Measurements from ENCODE around the gene CAPN9.

Gene CAPN9

GRCh38 chr1:230793463-230793745, 46.2 kb downstream of the CAPN9 start:
- TF ChIP-seq TEAD4 (IDR thresholded peaks at IDR 0.05) (no peak), FOXM1 (IDR thresholded peaks at IDR 0.05; ENCODE audit: borderline replicate concordance, low read depth) (no peak), CEBPB (IDR thresholded peaks at IDR 0.05) (no peak), MAX (IDR thresholded peaks at IDR 0.05) (no peak), TAF1 (IDR thresholded peaks at IDR 0.05; ENCODE audit: low read depth) (no peak), CREB1 (IDR thresholded peaks at IDR 0.05; ENCODE audit: low read depth) (no peak), NFIC (IDR thresholded peaks at IDR 0.05) (no peak), RAD21 (IDR thresholded peaks at IDR 0.05; ENCODE audit: low read depth) (no peak), EP300 (IDR thresholded peaks at IDR 0.05; ENCODE audit: borderline replicate concordance) (no peak), REST (IDR thresholded peaks at IDR 0.05; ENCODE audit: low read depth) (no peak), TCF12 (IDR thresholded peaks at IDR 0.05; ENCODE audit: low read depth) (no peak), YY1 (IDR thresholded peaks at IDR 0.05; ENCODE audit: low read depth) (no peak), EGR1 (IDR thresholded peaks at IDR 0.05) (no peak), USF1 (IDR thresholded peaks at IDR 0.05) (no peak), ZBTB7A (IDR thresholded peaks at IDR 0.05; ENCODE audit: low read depth) (no peak)

GRCh38 chr1:230794431-230794830, 47.2 kb downstream of the CAPN9 start:
- TF ChIP-seq TEAD4 (IDR thresholded peaks at IDR 0.05) (no peak), EGR1 (IDR thresholded peaks at IDR 0.05) (no peak), EP300 (IDR thresholded peaks at IDR 0.05; ENCODE audit: borderline replicate concordance) (no peak), FOXM1 (IDR thresholded peaks at IDR 0.05; ENCODE audit: borderline replicate concordance, low read depth) (no peak), TCF12 (IDR thresholded peaks at IDR 0.05; ENCODE audit: low read depth) (no peak), ZBTB7A (IDR thresholded peaks at IDR 0.05; ENCODE audit: low read depth) (no peak), USF1 (IDR thresholded peaks at IDR 0.05) (no peak), YY1 (IDR thresholded peaks at IDR 0.05; ENCODE audit: low read depth) (no peak), RAD21 (IDR thresholded peaks at IDR 0.05; ENCODE audit: low read depth) (no peak), CREB1 (IDR thresholded peaks at IDR 0.05; ENCODE audit: low read depth) (no peak), MAX (IDR thresholded peaks at IDR 0.05) (no peak), NFIC (IDR thresholded peaks at IDR 0.05) (no peak), CEBPB (IDR thresholded peaks at IDR 0.05) (no peak), REST (IDR thresholded peaks at IDR 0.05; ENCODE audit: low read depth) (no peak), TAF1 (IDR thresholded peaks at IDR 0.05; ENCODE audit: low read depth) (no peak)

- TF ChIP-seq CEBPB (IDR thresholded peaks at IDR 0.05) (no peak), TCF12 (IDR thresholded peaks at IDR 0.05; ENCODE audit: low read depth) (no peak), NFIC (IDR thresholded peaks at IDR 0.05) (no peak), EP300 (IDR thresholded peaks at IDR 0.05; ENCODE audit: borderline replicate concordance) (no peak), YY1 (IDR thresholded peaks at IDR 0.05; ENCODE audit: low read depth) (no peak), ZBTB7A (IDR thresholded peaks at IDR 0.05; ENCODE audit: low read depth) (no peak), MAX (IDR thresholded peaks at IDR 0.05) (no peak), RAD21 (IDR thresholded peaks at IDR 0.05; ENCODE audit: low read depth) (no peak), EGR1 (IDR thresholded peaks at IDR 0.05) (no peak), REST (IDR thresholded peaks at IDR 0.05; ENCODE audit: low read depth) (no peak), USF1 (IDR thresholded peaks at IDR 0.05) (no peak), FOXM1 (IDR thresholded peaks at IDR 0.05; ENCODE audit: borderline replicate concordance, low read depth) (no peak), TAF1 (IDR thresholded peaks at IDR 0.05; ENCODE audit: low read depth) (no peak)
These were observed 47.9 kb downstream of the CAPN9 start for GRCh38 chr1:230794871-230795605.

Data from Ishikawa (cell line).